Left ventricle myocardium inferior (tissue), 1 donor: ENCODE data around the gene BSPRY. TPM values are rescaled to one million over a fixed set of nuclear protein-coding genes. Genes with fewer than 3 reads are reported as not detected.

Experiments
- DNase-seq: peaks from one replicate; pipeline ENCODE4 v3.0.0-alpha.2; 2020
- H3K27ac ChIP-seq: fragments of 200-600 bp; replicated peaks from 2 replicates; pipeline ENCODE4 v1.8.0; 2021
- H3K27me3 ChIP-seq: fragments of 200-600 bp; 2 replicates; pipeline ENCODE4 v1.8.0; 2021; ENCODE audit warnings: low read depth
- H3K36me3 ChIP-seq: fragments of 200-600 bp; 2 replicates; pipeline ENCODE4 v1.8.0; 2021
- H3K4me1 ChIP-seq: fragments of 200-600 bp; 2 replicates; pipeline ENCODE4 v1.8.0; 2021
- H3K4me3 ChIP-seq: fragments of 200-600 bp; 2 replicates; pipeline ENCODE4 v1.8.0; 2021; ENCODE audit warnings: mild to moderate bottlenecking, moderate library complexity
- H3K9me3 ChIP-seq: fragments of 200-600 bp; replicated peaks from 2 replicates; pipeline ENCODE4 v1.8.0; 2021
- CTCF ChIP-seq: fragments of 200-600 bp; IDR thresholded peaks from 2 replicates; pipeline ENCODE4 v1.8.0; 2021; ENCODE audit warnings: antibody characterized with exemption, mild to moderate bottlenecking, borderline replicate concordance
- intact Hi-C: fragments of 100-400 bp; cut with micrococcal nuclease; formaldehyde crosslinking; loops from one replicate; pipeline ENCODE4 v1.11.0; 2022
- total RNA-seq: library from RNA; stranded (reverse); fragmentation: NEBNext Ultra II Directional; extraction: Animal tissue kit (Norgen Biotek cat#: 25700); gene quantifications from one replicate; pipeline ENCODE4 v1.2.1, GENCODE V29; 2021
- donor health status: DM: no; HTN: yes; CAD: no; lungs with severe emphysema.

BSPRY gene
- total RNA-seq, 1 donor from 2014 or later, result 0.25 TPM

- H3K9me3 ChIP-seq, result no peaks in the 10 kb centered on the region
- DNase-seq, result no peak
- no peak overlapping the region for H3K4me3 ChIP-seq
- no peak for TF ChIP-seq CTCF
- H3K27me3 ChIP-seq, result no peaks in the 10 kb centered on the region
- no peak overlapping the region for H3K27ac ChIP-seq
- H3K4me1 ChIP-seq, result peaks cover 25% of the 10 kb centered on the region
- no peaks in the 10 kb centered on the region for H3K36me3 ChIP-seq
- intact Hi-C loops, result no loop called here
Observed at GRCh38 chr9:113307396-113307975, 41.9 kb upstream of the BSPRY start.

- intact Hi-C loops, result no loop called here
- peak; percentile 75 for TF ChIP-seq CTCF
- Histone ChIP-seq H3K4me1 (peaks cover 25% of the 10 kb centered on the region), H3K36me3 (no peaks in the 10 kb centered on the region), H3K4me3 (no peak overlapping the region), H3K9me3 (no peaks in the 10 kb centered on the region), H3K27me3 (no peaks in the 10 kb centered on the region), H3K27ac (peak overlapping the region; percentile 78)
- DNase-seq, result no peak
Observed at GRCh38 chr9:113309204-113309813, 40.0 kb upstream of the BSPRY start.

- Histone ChIP-seq H3K4me1 (peaks cover 25% of the 10 kb centered on the region), H3K4me3 (no peak overlapping the region), H3K27ac (peak overlapping the region; percentile 78), H3K36me3 (no peaks in the 10 kb centered on the region), H3K9me3 (no peaks in the 10 kb centered on the region), H3K27me3 (no peaks in the 10 kb centered on the region)
- DNase-seq, result peak; percentile 19
- intact Hi-C loops, result no loop called here
- no peak for TF ChIP-seq CTCF
Observed at GRCh38 chr9:113310538-113310937, 38.8 kb upstream of the BSPRY start.

GRCh38 chr9:113311961-113312360, 37.4 kb upstream of the BSPRY start:
- TF ChIP-seq CTCF, result no peak
- Histone ChIP-seq H3K4me3 (no peak overlapping the region), H3K27me3 (no peaks in the 10 kb centered on the region), H3K9me3 (no peaks in the 10 kb centered on the region), H3K36me3 (peaks cover 9% of the 10 kb centered on the region), H3K27ac (no peak overlapping the region), H3K4me1 (peaks cover 25% of the 10 kb centered on the region)
- DNase-seq, result no peak
- intact Hi-C loops, result no loop called here

- Histone ChIP-seq H3K27me3 (no peaks in the 10 kb centered on the region), H3K4me1 (peaks cover 25% of the 10 kb centered on the region), H3K4me3 (no peak overlapping the region), H3K9me3 (no peaks in the 10 kb centered on the region), H3K27ac (no peak overlapping the region), H3K36me3 (peaks cover 20% of the 10 kb centered on the region)
- intact Hi-C loops, result no loop called here
- DNase-seq, result no peak
- TF ChIP-seq CTCF, result no peak
Observed at GRCh38 chr9:113313261-113313660, 36.1 kb upstream of the BSPRY start.
